GM12872 (cell line): ENCODE data around the gene RS1.

Source experiments
- CTCF ChIP-seq: IDR thresholded peaks from 3 replicates; pipeline ENCODE4 v1.5.1; 2011; ENCODE audit warnings: low read depth, mild to moderate bottlenecking, low read length, moderate library complexity; ENCODE audit not compliant: insufficient read depth

Gene RS1

GRCh38 chrX:18664947-18665346 lies 7.0 kb downstream of the RS1 start:
- no peak for TF ChIP-seq CTCF

GRCh38 chrX:18661273-18661672 lies 10.6 kb downstream of the RS1 start:
- no peak for TF ChIP-seq CTCF

- no peak for TF ChIP-seq CTCF
Measured at GRCh38 chrX:18654875-18655836, 16.8 kb downstream of the RS1 start.

GRCh38 chrX:18652636-18653035 lies 19.3 kb downstream of the RS1 start:
- TF ChIP-seq CTCF: no peak

- TF ChIP-seq CTCF: no peak
Measured at GRCh38 chrX:18650662-18651061, 21.2 kb downstream of the RS1 start.

- TF ChIP-seq CTCF: no peak
Measured at GRCh38 chrX:18649498-18649951, 22.4 kb downstream of the RS1 start.

GRCh38 chrX:18647621-18648020 lies 24.3 kb downstream of the RS1 start:
- no peak for TF ChIP-seq CTCF
